ENCODE data around the gene NOTO.
A peak's percentile ranks its signal among the peaks of the same experiment; 100 is the strongest.

NOTO gene

GRCh38 chr2:73205611-73206010, 3.2 kb downstream of the NOTO start:
- H3K4me3 ChIP-seq (ENCODE audit: low read depth, low read length): no peak overlapping the region

GRCh38 chr2:73208258-73208657, 5.9 kb downstream of the NOTO start:
- no peak for TF ChIP-seq CTCF (IDR thresholded peaks at IDR 0.05; ENCODE audit: low read depth, low read length)
- no peak overlapping the region for H3K4me3 ChIP-seq (ENCODE audit: low read depth, low read length)

More at GRCh38 chr2:73205611-73206010, 3.2 kb downstream of the NOTO start:
- no peak for TF ChIP-seq CTCF (IDR thresholded peaks at IDR 0.05; ENCODE audit: low read depth, low read length)

GRCh38 chr2:73210019-73210418, 7.6 kb downstream of the NOTO start:
- no peak for TF ChIP-seq CTCF (IDR thresholded peaks at IDR 0.05; ENCODE audit: low read depth, low read length)
- H3K4me3 ChIP-seq (ENCODE audit: low read depth, low read length): no peak overlapping the region

GRCh38 chr2:73210696-73211095, 8.3 kb downstream of the NOTO start:
- no peak overlapping the region for H3K4me3 ChIP-seq (ENCODE audit: low read depth, low read length)
- TF ChIP-seq CTCF (IDR thresholded peaks at IDR 0.05; ENCODE audit: low read depth, low read length): no peak

GRCh38 chr2:73212098-73212447, 9.7 kb downstream of the NOTO start:
- H3K4me3 ChIP-seq (ENCODE audit: low read depth, low read length): no peak overlapping the region
- no peak for TF ChIP-seq CTCF (IDR thresholded peaks at IDR 0.05; ENCODE audit: low read depth, low read length)

GRCh38 chr2:73212448-73213176, 10.2 kb downstream of the NOTO start:
- peak; percentile 97 for TF ChIP-seq CTCF (IDR thresholded peaks at IDR 0.05; ENCODE audit: low read depth, low read length)
- no peak overlapping the region for H3K4me3 ChIP-seq (ENCODE audit: low read depth, low read length)

GRCh38 chr2:73214120-73215035, 12.0 kb downstream of the NOTO start, which contains the start of gene SMYD5:
SMYD5 (plus strand) TSS chr2:73214245; CDS start chr2:73214267, 22 bp downstream.
- TF ChIP-seq CTCF (IDR thresholded peaks at IDR 0.05; ENCODE audit: low read depth, low read length): no peak

More at GRCh38 chr2:73214120-73215035, 12.0 kb downstream of the NOTO start, which contains the start of gene SMYD5:
- peak within 1 kb of the TSS; percentile 78 for H3K4me3 ChIP-seq (ENCODE audit: low read depth, low read length)

Measured in WI38 (cell line).